Activated T-helper 1 cell treated with anti-CD3 and anti-CD28 coated beads, Interleukin-12 subunit alpha, Interleukin-12 subunit beta, Interleukin-2, Interleukin-4 antibody, amounts not matched to agents 30 ng/mL and 10 ng/mL and 1 ng/mL, durations not matched to agents 14 hours and 24 hours and 36 hours (primary cell): ENCODE results near the gene C2CD2L. TPM values are rescaled to one million over a fixed set of nuclear protein-coding genes. Genes with fewer than 3 reads are reported as not detected.
A peak's percentile ranks its signal among the peaks of the same experiment; 100 is the strongest.
"Not testable (repeated sequence)": the region's sequence is repeated elsewhere in the genome, so short reads cannot be mapped to it uniquely, and the experiment has no call there.

ENCODE experiments used
- DNase-seq: peaks from one replicate; pipeline ENCODE4 v3.0.0; 2021; ENCODE audit warnings: low spot score
- H3K27ac Mint-ChIP-seq: one replicate; pipeline ENCODE4 v1.8.0; 2021; ENCODE audit warnings: mild to moderate bottlenecking, mixed read lengths
- H3K27me3 Mint-ChIP-seq: one replicate; pipeline ENCODE4 v1.8.0; 2022; ENCODE audit warnings: mild to moderate bottlenecking, moderate library complexity, mixed read lengths; ENCODE audit not compliant: insufficient read depth
- H3K36me3 Mint-ChIP-seq: one replicate; pipeline ENCODE4 v1.8.0; 2021; ENCODE audit warnings: low read depth, mixed read lengths
- H3K4me1 Mint-ChIP-seq: one replicate; pipeline ENCODE4 v1.8.0; 2021; ENCODE audit warnings: low read depth, mixed read lengths
- H3K4me3 Mint-ChIP-seq: one replicate; pipeline ENCODE4 v1.8.0; 2021; ENCODE audit warnings: mild to moderate bottlenecking, moderate library complexity, mixed read lengths
- H3K9me3 Mint-ChIP-seq: one replicate; pipeline ENCODE4 v1.8.0; 2021; ENCODE audit warnings: mixed read lengths
- intact Hi-C: fragments of 100-400 bp; cut with micrococcal nuclease; formaldehyde crosslinking; loops from one replicate; pipeline ENCODE4 v1.15.1; 2024
- total RNA-seq: library from RNA; stranded (reverse); gene quantifications from 2 replicates; pipeline ENCODE4 v1.2.3, GENCODE V29; 2022

Gene C2CD2L
- total RNA-seq, 1 donor from 2014 or later: 38.2 TPM

- H3K4me1 Mint-ChIP-seq: peaks cover 44% of the 10 kb centered on the region
- H3K36me3 Mint-ChIP-seq: peaks cover 32% of the 10 kb centered on the region
- peak overlapping the region; percentile 95 for H3K27ac Mint-ChIP-seq
- no peak for DNase-seq
- H3K4me3 Mint-ChIP-seq: peak overlapping the region; percentile 91
- no peaks in the 10 kb centered on the region for H3K9me3 Mint-ChIP-seq
- intact Hi-C loops: loop anchor here (5.0 kb wide), 1 partner anchor 308 kb away; the partner anchor contains the start of gene DDX6
- H3K27me3 Mint-ChIP-seq: peaks cover 2% of the 10 kb centered on the region
Observed at GRCh38 chr11:119100246-119100970, 6.7 kb upstream of the C2CD2L start.

GRCh38 chr11:119100994-119101758 lies 6.0 kb upstream of the C2CD2L start:
- Mint-ChIP-seq H3K4me3 (peak overlapping the region; percentile 91), H3K27ac (peak overlapping the region; percentile 95), H3K4me1 (peaks cover 41% of the 10 kb centered on the region), H3K36me3 (peaks cover 31% of the 10 kb centered on the region), H3K27me3 (no peaks in the 10 kb centered on the region), H3K9me3 (no peaks in the 10 kb centered on the region)
- no peak for DNase-seq
- intact Hi-C loops: loop anchor here (1.0 to 5.0 kb wide), 6 partner anchors 17 to 309 kb away; partner anchors contain the start of genes DDX6, HINFP, HMBS and HYOU1

GRCh38 chr11:119101759-119102423 lies 5.3 kb upstream of the C2CD2L start, which contains the start of gene DPAGT1:
Gene DPAGT1, minus strand, starts transcription at chr11:119101853. Its CDS starts 198 bp downstream, at chr11:119101655.
- peaks cover 28% of the 10 kb centered on the region for H3K36me3 Mint-ChIP-seq
- H3K9me3 Mint-ChIP-seq: no peaks in the 10 kb centered on the region
- no peaks in the 10 kb centered on the region for H3K27me3 Mint-ChIP-seq
- intact Hi-C loops: loop anchor here (1.0 to 5.0 kb wide), 10 partner anchors 8 to 310 kb away; partner anchors contain the start of genes DDX6, HINFP, HMBS and HYOU1
- peaks cover 44% of the 10 kb centered on the region for H3K4me1 Mint-ChIP-seq
- peak; percentile 82 for DNase-seq
- H3K27ac Mint-ChIP-seq: peak within 1 kb of the TSS; percentile 95
- H3K4me3 Mint-ChIP-seq: peak within 1 kb of the TSS; percentile 91

DNA sequence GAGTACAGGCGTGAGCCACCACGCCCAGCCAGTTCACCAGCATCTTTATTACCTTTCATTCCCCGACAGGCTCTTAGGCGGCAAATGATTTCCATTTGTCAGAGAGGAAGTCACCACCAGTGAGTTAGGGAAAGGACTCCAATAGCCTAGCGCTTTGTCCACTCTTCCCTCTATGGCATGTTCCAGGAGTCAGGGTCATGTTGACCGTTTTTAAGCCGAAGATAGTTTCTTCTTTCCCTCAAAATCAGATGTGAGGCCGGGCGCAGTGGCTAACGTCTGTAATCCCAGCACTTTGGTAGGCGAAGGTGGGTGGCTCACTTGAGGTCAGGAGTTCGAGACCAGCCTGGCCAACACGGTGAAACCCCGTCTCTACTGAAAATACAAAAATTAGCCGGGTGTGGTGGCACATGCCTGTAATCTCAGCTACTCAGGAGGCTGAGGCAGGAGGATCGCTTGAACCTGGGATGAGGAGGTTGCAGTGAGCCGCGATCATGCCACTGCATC lies 3.9 kb upstream of the C2CD2L start:
- H3K4me3 Mint-ChIP-seq: peak overlapping the region; percentile 91
- not testable (repeated sequence) for H3K27me3 Mint-ChIP-seq, H3K27ac Mint-ChIP-seq, DNase-seq, H3K9me3 Mint-ChIP-seq
- intact Hi-C loops: loop anchor here (2.0 to 5.0 kb wide), 2 partner anchors 66 to 311 kb away; partner anchors contain the start of genes DDX6 and NLRX1
- H3K4me1 Mint-ChIP-seq: peaks cover 47% of the 10 kb centered on the region
- peaks cover 15% of the 10 kb centered on the region for H3K36me3 Mint-ChIP-seq

DNA sequence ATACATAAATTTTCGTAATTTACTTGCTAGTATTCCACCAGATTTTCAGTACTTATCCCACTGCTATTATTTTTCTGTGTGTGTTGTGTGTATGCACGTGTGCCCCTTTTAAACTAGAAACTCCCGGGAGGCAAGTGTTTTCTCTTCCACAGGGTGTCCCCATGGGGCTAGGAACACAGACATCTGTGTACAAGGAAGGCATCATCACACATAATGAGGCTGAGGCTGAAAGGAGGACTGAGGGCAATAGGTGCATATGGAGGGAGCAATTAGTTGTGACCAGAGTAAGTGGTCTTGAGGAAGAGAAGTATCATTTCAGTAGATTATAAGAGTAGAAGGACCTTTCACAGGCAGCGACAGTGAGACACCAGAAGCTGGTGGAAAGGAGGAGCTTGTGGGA lies 3.4 kb upstream of the C2CD2L start:
- Mint-ChIP-seq H3K27me3 (no peaks in the 10 kb centered on the region), H3K4me3 (peak overlapping the region; percentile 45), H3K27ac (peak overlapping the region; percentile 29), H3K4me1 (peaks cover 49% of the 10 kb centered on the region), H3K9me3 (no peaks in the 10 kb centered on the region), H3K36me3 (peaks cover 10% of the 10 kb centered on the region)
- DNase-seq: no peak
- intact Hi-C loops: loop anchor here (2.0 to 5.0 kb wide), 2 partner anchors 65 to 311 kb away; partner anchors contain the start of genes DDX6 and NLRX1

GRCh38 chr11:119107538-119108145 lies 498 bp downstream of the C2CD2L start:
- H3K4me1 Mint-ChIP-seq: peaks cover 52% of the 10 kb centered on the region
- intact Hi-C loops: loop anchor here (1.0 to 2.0 kb wide), 9 partner anchors 8 to 109 kb away; partner anchors contain the start of genes CENATAC, HINFP, HYOU1 and NLRX1

DNA sequence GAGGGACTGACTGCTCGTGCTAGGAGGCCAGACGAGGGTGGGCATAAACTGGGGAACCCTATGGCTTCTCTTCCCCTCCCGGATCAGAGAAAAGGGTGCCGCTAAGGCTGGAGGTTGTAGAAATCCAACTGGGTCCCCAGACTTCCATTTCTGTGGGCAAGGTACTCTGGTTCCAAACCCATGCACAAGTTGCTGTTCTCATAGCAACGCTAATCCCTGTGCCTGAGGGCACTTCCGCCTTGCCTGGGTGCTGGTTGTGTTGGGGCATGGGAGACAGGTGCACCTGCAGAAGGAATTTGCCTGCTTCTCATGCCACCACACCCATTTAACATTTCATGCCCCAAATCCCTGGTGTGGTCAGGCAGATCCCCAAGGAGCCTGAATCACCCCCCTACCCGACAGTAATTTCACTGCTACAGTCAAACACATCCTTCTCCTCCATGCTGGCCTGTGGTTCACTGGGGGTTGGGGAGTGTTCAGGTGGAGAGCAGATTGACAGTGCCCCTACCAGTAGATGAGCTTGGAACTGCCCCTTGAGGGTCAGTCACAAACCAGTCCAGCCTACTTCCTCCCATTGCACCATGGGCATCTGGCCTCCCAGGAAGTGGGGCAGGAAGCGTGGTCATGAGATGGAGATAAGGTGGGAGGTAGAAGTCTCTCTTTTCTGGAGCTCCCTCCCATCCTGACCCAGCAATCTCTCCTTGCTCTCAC lies 1.2 kb downstream of the C2CD2L start:
- H3K4me3 Mint-ChIP-seq: peak overlapping the region; percentile 95
- no peaks in the 10 kb centered on the region for H3K9me3 Mint-ChIP-seq
- intact Hi-C loops: loop anchor here (1.0 kb wide), 1 partner anchor 41 kb away; the partner anchor contains the start of gene VPS11
- H3K36me3 Mint-ChIP-seq: peaks cover 17% of the 10 kb centered on the region
- no peak for DNase-seq
- H3K27ac Mint-ChIP-seq: peak overlapping the region; percentile 91
- peaks cover 52% of the 10 kb centered on the region for H3K4me1 Mint-ChIP-seq
- H3K27me3 Mint-ChIP-seq: no peaks in the 10 kb centered on the region

More at GRCh38 chr11:119107538-119108145, 498 bp downstream of the C2CD2L start:
- Mint-ChIP-seq H3K27me3 (no peaks in the 10 kb centered on the region), H3K36me3 (peaks cover 12% of the 10 kb centered on the region), H3K9me3 (no peaks in the 10 kb centered on the region), H3K27ac (peak overlapping the region; percentile 91), H3K4me3 (peak overlapping the region; percentile 95)
- DNase-seq: no peak

DNA sequence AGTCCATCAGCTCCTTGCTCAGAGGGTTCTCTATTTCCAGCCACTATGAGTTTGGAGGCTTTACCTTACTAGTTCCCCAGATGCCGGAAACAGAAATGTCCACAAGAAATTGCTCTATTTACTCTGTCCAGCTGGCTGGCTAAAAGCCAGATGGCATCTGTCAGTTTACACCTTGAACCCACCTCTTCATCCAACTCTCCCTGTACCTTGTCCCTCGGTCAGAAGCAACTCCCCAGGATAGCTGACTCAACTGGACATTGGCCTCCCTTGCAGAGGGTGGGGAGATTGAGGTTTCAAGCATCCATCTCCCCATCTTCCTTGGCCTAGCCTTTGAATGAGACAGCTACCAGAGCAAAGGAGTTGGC lies 1.7 kb downstream of the C2CD2L start:
- intact Hi-C loops: loop anchor here (1.0 kb wide), 1 partner anchor 42 kb away; the partner anchor contains the start of gene VPS11
- H3K4me1 Mint-ChIP-seq: peaks cover 49% of the 10 kb centered on the region

DNA sequence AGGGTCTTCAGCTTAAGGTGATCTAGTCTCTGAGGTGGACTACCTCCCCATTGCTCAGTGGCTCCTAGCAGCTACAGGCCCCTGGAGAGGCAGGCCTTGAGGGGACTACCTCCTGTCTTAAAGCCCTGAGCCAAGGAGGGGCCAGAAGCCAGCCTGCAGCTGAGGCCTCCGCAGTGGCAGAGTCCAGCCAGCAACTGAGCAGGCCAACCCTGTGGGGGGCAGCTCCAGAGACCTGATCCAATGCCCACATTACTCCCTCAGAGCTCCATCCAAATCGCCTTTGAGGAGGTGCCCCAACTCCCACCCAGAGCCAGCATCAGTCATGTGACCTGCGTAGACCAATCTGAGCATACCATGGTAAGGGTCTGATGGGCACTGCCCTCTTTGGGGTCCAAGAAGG lies 2.7 kb downstream of the C2CD2L start:
- Mint-ChIP-seq H3K4me1 (peaks cover 46% of the 10 kb centered on the region), H3K9me3 (no peaks in the 10 kb centered on the region), H3K27me3 (no peaks in the 10 kb centered on the region), H3K4me3 (peak overlapping the region; percentile 95), H3K36me3 (peaks cover 28% of the 10 kb centered on the region), H3K27ac (peak overlapping the region; percentile 67)
- DNase-seq: no peak
- intact Hi-C loops: no loop called here

More for the DNA sequence above, 1.7 kb downstream of the C2CD2L start:
- H3K27ac Mint-ChIP-seq: peak overlapping the region; percentile 91
- no peaks in the 10 kb centered on the region for H3K9me3 Mint-ChIP-seq
- no peaks in the 10 kb centered on the region for H3K27me3 Mint-ChIP-seq
- H3K4me3 Mint-ChIP-seq: peak overlapping the region; percentile 95
- H3K36me3 Mint-ChIP-seq: peaks cover 22% of the 10 kb centered on the region
- no peak for DNase-seq

- no peak overlapping the region for H3K4me3 Mint-ChIP-seq
- no peak for DNase-seq
- H3K9me3 Mint-ChIP-seq: no peaks in the 10 kb centered on the region
- H3K27ac Mint-ChIP-seq: no peak overlapping the region
- intact Hi-C loops: no loop called here
- no peaks in the 10 kb centered on the region for H3K27me3 Mint-ChIP-seq
- peaks cover 51% of the 10 kb centered on the region for H3K4me1 Mint-ChIP-seq
- peaks cover 32% of the 10 kb centered on the region for H3K36me3 Mint-ChIP-seq
Observed at GRCh38 chr11:119110439-119110838, 3.3 kb downstream of the C2CD2L start.

- H3K36me3 Mint-ChIP-seq: peaks cover 39% of the 10 kb centered on the region
Observed at GRCh38 chr11:119111361-119111925, 4.3 kb downstream of the C2CD2L start.

More at GRCh38 chr11:119111361-119111925, 4.3 kb downstream of the C2CD2L start:
- H3K4me1 Mint-ChIP-seq: peaks cover 52% of the 10 kb centered on the region
- no peak overlapping the region for H3K27ac Mint-ChIP-seq
- DNase-seq: no peak
- H3K4me3 Mint-ChIP-seq: peak overlapping the region; percentile 30
- H3K27me3 Mint-ChIP-seq: no peaks in the 10 kb centered on the region
- no peaks in the 10 kb centered on the region for H3K9me3 Mint-ChIP-seq
- intact Hi-C loops: no loop called here
